NCI-H2171 treated with DMSO at 0.1 percent for 48 hours (cell line): ENCODE measurements around the gene CFAP299.
"Not testable (repeated sequence)": the region's sequence is repeated elsewhere in the genome, so short reads cannot be mapped to it uniquely, and the experiment has no call there.

Experiments used
- DNase-seq: peaks from one replicate; lab custom pipeline; 2025; lab: John Stamatoyannopoulos, UW

The CFAP299 gene

DNA sequence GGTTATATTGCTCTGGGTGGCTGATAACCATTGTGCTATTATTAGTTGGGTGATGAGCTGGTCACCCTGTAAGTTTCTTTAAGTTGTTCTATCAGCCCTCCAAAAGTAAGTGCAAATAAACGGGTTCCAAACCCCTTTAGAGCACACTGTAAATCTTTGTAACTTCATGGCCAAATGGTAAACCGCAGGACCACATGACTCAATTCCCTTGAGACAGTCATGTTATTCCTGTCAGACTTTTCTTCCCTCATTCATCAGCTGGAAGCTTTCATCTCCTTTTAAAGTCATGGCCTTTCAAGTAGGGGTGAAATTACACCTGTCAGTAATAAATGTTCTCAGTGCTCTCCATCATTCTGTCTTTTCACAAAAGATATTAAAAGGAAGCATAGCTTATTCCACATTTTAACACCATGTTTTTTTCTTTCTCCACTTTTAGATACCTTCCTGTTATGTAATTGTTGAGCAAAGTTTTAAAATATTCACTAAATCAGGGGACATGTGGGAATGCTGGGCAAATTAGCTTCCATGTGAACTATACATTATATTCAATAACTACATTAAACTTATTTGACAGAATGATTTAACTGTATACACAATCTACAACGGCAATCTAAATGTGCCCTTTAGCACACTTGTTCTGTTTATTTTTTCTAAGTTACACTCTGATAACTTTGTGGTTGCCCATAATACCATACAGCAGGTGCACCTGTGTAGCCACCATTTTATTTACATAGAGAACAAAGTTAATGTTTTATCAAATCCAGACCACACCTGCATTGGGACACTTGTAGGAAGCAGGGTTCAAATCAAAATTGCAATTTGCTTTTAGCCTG, 275.5 kb downstream of the CFAP299 start:
- DNase-seq, result no peak

DNA sequence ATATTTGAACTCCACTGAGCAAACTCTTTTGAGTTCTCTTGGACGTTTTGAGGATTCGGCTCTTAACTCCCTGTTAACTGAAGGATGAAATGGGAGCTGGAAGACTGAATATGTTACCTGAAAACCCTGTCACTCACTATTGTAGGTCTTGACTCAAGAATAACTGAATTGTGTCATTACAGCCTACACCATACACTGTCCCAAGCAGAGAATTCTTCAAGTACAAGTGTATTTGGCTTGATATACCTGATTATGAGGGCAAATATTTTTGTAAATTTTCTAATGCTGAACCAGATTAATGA, 276.1 kb downstream of the CFAP299 start:
- no peak for DNase-seq

DNA sequence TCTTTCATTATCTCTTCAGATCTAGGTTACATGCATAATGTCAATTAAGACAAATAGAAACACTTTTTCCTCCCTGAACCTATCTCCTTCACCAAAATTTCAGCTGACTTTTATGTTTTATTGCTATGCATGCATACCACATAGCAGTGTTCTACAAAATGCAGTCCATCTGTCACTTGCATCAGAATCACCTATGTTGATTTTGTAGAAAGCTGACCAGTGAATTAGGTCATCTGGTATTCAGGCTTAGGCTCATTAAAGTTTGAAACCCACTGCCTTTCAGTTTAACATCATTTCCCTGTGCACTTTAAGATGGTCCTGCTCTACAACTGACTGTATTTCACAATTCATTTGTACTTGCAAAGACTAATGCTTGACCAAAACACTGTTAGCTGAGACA, 277.9 kb downstream of the CFAP299 start:
- DNase-seq, result no peak

DNA sequence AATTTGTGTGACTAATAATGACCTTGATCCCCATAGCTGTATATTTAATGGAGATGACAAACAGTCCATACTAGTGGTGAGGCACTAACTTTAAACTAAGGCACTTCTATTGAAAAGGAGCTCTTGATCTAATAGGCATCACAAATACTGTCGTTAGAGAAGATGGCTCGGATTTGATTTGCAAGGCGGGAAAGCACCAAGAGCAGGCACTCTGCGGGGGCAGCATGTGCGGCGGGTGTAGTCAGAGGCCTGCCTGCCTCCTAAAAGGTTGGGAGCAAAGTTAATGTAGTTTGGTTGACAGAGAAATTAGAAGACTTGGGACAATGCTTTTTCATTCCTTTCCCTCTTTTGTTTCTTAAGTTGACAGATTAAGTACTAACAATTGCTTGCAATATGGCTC, 278.8 kb downstream of the CFAP299 start:
- DNase-seq, result no peak

DNA sequence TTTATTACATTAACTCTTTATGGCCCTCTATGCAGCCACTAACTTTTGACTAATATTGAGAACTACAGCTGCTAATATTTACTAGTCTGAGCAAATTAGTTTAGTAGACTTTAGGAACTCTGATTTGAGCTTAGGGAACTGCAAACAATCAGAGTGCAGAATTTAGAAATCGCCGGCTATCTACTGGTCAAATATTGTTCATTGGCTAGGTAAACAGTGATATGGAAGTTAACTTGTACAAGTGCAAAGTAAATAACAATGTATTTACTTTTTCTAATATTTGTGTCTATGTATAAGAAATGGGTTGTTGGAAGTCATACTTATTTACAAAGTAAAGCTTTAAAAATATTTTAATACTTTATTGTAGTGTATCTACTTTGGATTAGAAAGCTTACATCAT, 279.6 kb downstream of the CFAP299 start:
- DNase-seq, result no peak

- DNase-seq, result no peak
These were observed 283.6 kb downstream of the CFAP299 start for GRCh38 chr4:80619070-80619674.

- no peak for DNase-seq
These were observed 296.3 kb downstream of the CFAP299 start for GRCh38 chr4:80631861-80632260.

DNA sequence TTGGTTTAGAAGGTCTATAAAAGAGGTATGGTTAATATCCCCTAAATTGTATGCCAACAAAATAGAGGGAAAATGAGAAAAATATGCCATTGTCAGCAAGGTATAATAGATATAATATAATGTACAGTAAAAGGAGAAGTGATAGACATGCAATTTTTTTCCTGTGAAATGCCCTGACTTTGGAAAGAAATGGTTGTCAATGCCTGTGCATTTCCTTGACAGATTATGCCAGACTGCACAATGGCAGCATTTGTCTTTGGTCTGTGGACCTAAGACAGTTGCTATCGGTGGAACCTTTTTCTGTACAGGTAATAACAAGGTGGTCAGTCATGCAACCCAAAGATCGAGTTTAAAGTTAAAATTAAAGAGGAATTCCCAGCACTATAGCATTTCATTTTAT, 301.7 kb downstream of the CFAP299 start:
- no peak for DNase-seq

DNA sequence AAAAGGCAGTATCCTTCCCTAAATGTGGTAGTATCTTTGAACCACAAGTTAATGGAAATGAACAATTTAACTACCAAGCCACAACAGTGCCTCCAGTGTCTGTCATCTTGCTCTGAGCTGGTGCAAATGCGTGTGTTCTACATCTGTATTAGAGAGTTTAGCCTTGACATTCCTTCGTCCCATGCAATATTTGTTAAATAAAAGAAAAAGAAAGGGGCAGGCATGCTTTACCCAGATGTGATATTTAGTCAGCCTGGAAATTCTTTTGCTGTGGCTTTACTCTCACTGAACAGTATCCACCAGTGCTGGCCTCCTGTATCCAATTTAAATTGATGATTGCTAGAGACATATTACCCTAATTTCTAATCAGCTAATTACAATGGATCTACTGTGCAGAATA, 310.5 kb downstream of the CFAP299 start:
- DNase-seq, result no peak

- no peak for DNase-seq
These were observed 320.1 kb downstream of the CFAP299 start for GRCh38 chr4:80655662-80656061.

DNA sequence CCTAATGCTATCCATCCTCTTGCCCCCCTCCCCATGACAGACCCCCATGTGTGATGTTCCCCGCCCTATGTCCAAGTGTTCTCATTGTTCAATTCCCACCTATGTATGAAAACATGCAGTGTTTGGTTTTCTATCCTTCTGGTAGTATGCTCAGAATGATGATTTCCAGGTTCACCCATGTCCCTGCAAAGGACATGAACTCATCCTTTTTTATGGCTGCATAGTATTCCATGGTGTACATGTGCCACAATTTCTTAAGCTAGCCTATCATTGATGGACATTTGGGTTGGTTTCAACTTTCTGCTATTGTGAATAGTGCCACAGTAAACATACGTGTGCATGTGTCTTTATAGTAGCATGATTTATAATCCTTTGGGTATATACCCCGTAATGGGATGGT, 334.6 kb downstream of the CFAP299 start:
- not testable (repeated sequence) for DNase-seq

GRCh38 chr4:80678413-80678812, 342.9 kb downstream of the CFAP299 start:
- no peak for DNase-seq

- DNase-seq, result no peak
These were observed 345.4 kb downstream of the CFAP299 start for GRCh38 chr4:80680934-80681333.

GRCh38 chr4:80685214-80685613, 349.7 kb downstream of the CFAP299 start:
- DNase-seq, result no peak

DNA sequence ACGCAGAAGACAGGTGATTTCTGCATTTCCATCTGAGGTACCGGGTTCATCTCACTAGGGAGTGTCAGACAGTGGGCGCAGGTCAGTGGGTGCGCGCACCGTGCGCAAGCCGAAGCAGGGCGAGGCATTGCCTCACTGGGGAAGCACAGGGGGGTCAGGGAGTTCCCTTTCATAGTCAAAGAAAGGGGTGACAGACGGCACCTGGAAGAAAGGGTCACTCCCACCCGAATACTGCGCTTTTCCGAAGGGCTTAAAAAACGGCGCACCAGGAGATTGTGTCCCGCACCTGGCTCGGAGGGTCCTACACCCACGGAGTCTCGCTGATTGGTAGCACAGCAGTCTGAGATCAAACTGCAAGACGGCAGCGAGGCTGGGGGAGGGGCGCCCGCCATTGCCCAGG, 352.2 kb downstream of the CFAP299 start:
- not testable (repeated sequence) for DNase-seq

DNA sequence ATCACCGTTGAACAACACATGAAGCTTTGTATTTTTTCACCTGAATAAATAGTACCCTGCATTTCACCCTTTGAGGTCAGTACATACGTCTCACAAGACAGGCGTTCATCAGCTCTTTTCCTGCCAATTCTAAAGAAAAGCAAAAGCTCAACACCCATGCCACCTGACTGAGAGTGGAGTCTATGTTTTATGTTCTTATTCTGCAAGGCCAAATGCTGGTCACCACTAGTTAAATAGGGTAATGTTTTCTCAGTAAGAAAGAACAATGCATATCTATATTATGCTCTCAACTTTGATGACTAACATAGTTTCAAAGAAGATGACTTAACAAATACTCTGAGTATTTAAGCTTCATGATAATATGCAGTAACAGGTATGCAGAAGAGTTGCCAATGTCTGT, 358.6 kb downstream of the CFAP299 start:
- no peak for DNase-seq

GRCh38 chr4:80705311-80705710, 369.8 kb downstream of the CFAP299 start:
- DNase-seq, result no peak

DNA sequence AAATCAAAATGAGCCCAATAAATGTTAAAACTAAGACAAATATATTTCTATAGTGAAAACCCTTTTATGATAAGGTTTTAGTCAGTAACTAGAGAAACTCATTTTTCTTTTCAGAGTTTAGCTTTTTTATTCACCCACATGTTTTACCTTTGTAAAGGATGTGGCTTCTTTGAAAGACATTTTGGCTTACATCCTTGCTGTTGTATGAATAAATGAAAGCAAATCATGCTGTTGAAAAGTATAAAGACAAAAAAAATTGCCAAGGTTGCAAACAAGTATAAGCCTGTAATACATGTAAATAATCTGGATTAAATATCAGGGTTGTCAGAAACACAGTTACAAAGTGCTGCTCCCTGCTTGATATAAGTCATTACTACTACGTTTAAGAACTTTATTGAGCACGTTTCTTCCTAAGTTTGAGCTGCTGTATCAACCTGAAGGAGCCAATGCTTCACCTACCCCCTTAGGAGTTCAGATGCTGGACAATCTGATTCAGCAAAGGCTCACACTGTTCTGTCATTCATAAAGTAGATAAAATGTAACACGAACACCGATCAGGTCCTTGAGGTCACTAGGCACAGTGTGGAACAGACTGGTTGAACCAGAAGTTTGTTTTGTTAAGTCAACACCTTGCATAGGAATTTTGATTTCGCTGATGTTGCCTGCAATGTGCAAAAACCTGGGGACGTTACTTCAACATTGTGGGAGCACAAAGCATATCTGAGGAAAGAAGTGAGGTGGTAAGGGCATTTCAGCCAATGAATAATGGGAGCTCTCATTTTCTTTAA, 373.7 kb downstream of the CFAP299 start:
- no peak for DNase-seq

GRCh38 chr4:80710748-80711451, 375.4 kb downstream of the CFAP299 start:
- no peak for DNase-seq

- DNase-seq, result no peak
These were observed 376.4 kb downstream of the CFAP299 start for GRCh38 chr4:80711956-80712355.

- DNase-seq, result no peak
These were observed 377.9 kb downstream of the CFAP299 start for GRCh38 chr4:80713409-80713808.

DNA sequence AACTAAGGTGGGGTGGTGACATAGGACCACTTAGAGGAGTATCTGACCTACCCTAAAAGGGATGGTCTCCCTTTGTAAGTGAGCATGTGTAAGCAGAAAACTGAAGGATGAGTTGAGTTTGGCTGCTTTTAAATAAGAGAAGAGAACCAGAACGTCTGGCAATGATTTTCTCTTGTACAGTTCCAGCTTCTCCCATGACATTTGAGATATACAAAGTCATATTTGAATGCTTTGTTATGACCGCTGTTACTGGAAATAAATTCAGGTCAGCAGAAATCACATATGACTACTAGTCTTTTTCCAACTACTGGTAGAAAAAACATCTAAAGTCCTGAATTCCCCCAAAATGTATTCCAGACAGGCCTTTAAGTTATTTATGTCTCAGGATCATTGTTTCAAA, 381.7 kb downstream of the CFAP299 start:
- no peak for DNase-seq

GRCh38 chr4:80726471-80726870, 390.9 kb downstream of the CFAP299 start:
- DNase-seq, result no peak
